Endothelial cell of umbilical vein (primary cell): ENCODE data around the gene HNRNPCL2. TPM values are rescaled to one million over a fixed set of nuclear protein-coding genes. Genes with fewer than 3 reads are reported as not detected.
"Not testable (repeated sequence)": the region's sequence is repeated elsewhere in the genome, so short reads cannot be mapped to it uniquely, and the experiment has no call there.

Source experiments
- Bru-seq: library from RNA; stranded (reverse); fragments of 400-500 nt; gene quantifications from one replicate; lab custom pipeline; 2021; lab: Mats Ljungman, UMichigan
- BruChase-seq, 2 experiments: library from RNA; stranded (reverse); fragments of 400-500 nt; gene quantifications; one replicate each; lab custom pipeline; 2021; lab: Mats Ljungman, UMichigan
- BruUV-seq: library from RNA; stranded (reverse); fragments of 400-500 nt; replicated peaks from 2 replicates; lab custom pipeline; 2021; lab: Mats Ljungman, UMichigan
- CTCF ChIA-PET: fragments of 300-600, 350-600 bp; sonication (Branson Sonifier 250); formaldehyde crosslinking; loops from one replicate; lab custom pipeline; 2021; ENCODE audit warnings: antibody characterized with exemption, inconsistent platforms; lab: Charles Lee
- POLR2A ChIA-PET: fragments of 300-600, 350-600 bp; sonication (Branson Sonifier 250); formaldehyde crosslinking; loops from one replicate; lab custom pipeline; 2021; ENCODE audit warnings: antibody characterized with exemption, inconsistent platforms; lab: Charles Lee
- DNase-seq: peaks from one replicate; pipeline ENCODE4 v3.0.0-alpha.2; 2011; ENCODE audit warnings: low read depth, low spot score
- FAIRE-seq: peaks from 2 replicates; lab custom pipeline; 2011; peaks lifted over from hg19 to GRCh38; lab: Jason Lieb, UNC
- H2AFZ ChIP-seq: 2 replicates; pipeline ENCODE4 v1.6.0; 2012; ENCODE audit warnings: low read depth, low read length, control low read depth, inconsistent platforms
- H3K27ac ChIP-seq: 2 replicates; pipeline ENCODE4 v1.5.1; 2011; ENCODE audit warnings: low read depth, mild to moderate bottlenecking, control low read depth, low read length, moderate library complexity; ENCODE audit not compliant: insufficient read depth
- H3K27me3 ChIP-seq, 2 experiments: 2 replicates each; pipeline versions ENCODE4 v1.6.0 to v1.6.1; 2011; ENCODE audit warnings: low read length in 2 of 2, mixed read lengths in 1 of 2; ENCODE audit not compliant: control insufficient read depth in 2 of 2, insufficient read depth in 2 of 2
- H3K36me3 ChIP-seq, 2 experiments: 2 replicates in 1 of 2; 3 replicates in 1 of 2; pipeline ENCODE4 v1.5.1; 2011; ENCODE audit warnings: low read length in 2 of 2, mild to moderate bottlenecking in 1 of 2, moderate library complexity in 1 of 2; ENCODE audit not compliant: control insufficient read depth in 2 of 2, insufficient read depth in 2 of 2; ENCODE audit errors: extremely low read depth in 1 of 2
- H3K4me1 ChIP-seq: 3 replicates; pipeline ENCODE4 v1.5.1; 2011; ENCODE audit warnings: mild to moderate bottlenecking, low read length; ENCODE audit not compliant: control insufficient read depth, insufficient read depth; ENCODE audit errors: extremely low read depth
- H3K4me2 ChIP-seq: 2 replicates; pipeline ENCODE4 v1.6.1; 2011; ENCODE audit warnings: low read length, control low read depth, mixed read lengths; ENCODE audit not compliant: insufficient read depth
- H3K4me3 ChIP-seq, 3 experiments: fragments of 200-600 bp in 1 of 3; sonication (generic), shearing (Covaris generic) in 1 of 3; replicated peaks in 1 of 3; 2 replicates each; pipeline ENCODE4 v1.5.1; 2011 to 2016; ENCODE audit warnings: control low read depth in 3 of 3, low read length in 3 of 3, mild to moderate bottlenecking in 2 of 3, inconsistent platforms in 1 of 3, low read depth in 1 of 3, moderate library complexity in 1 of 3; ENCODE audit not compliant: insufficient read depth in 1 of 3
- H3K79me2 ChIP-seq: 2 replicates; pipeline ENCODE4 v1.6.0; 2012; ENCODE audit warnings: low read length, inconsistent platforms; ENCODE audit not compliant: control insufficient read depth, insufficient read depth
- H3K9ac ChIP-seq: replicated peaks from 2 replicates; pipeline ENCODE3; 2011; ENCODE audit warnings: low read length, control low read depth; ENCODE audit not compliant: insufficient read depth; ENCODE audit errors: extremely low read depth
- H3K9me1 ChIP-seq: replicated peaks from 3 replicates; pipeline ENCODE4 v1.6.0; 2011; ENCODE audit warnings: mild to moderate bottlenecking, low read length; ENCODE audit not compliant: control insufficient read depth, insufficient read depth; ENCODE audit errors: extremely low read depth
- H3K9me3 ChIP-seq: replicated peaks from 2 replicates; pipeline ENCODE4 v1.5.1; 2012; ENCODE audit warnings: low read length, inconsistent platforms; ENCODE audit not compliant: control insufficient read depth, insufficient read depth
- H4K20me1 ChIP-seq: replicated peaks from 2 replicates; pipeline ENCODE3; 2011; ENCODE audit warnings: mild to moderate bottlenecking, low read length; ENCODE audit not compliant: control insufficient read depth, insufficient read depth; ENCODE audit errors: extremely low read depth
- dilution Hi-C: fragments of 300-500 bp; cut with MboI; formaldehyde crosslinking; loops from one replicate; pipeline ENCODE4 v1.15.0; 2019; ENCODE audit warnings: low sequenced_read_pairs; ENCODE audit not compliant: extremely low pct_ligation_motif_present
- intact Hi-C: fragments of 100-400 bp; cut with micrococcal nuclease; formaldehyde crosslinking; loops from one replicate; pipeline ENCODE4 v1.10.0; 2022
- long read RNA-seq: library from polyadenylated mRNA; stranded (forward); transcript quantifications from one replicate; pipeline ENCODE4 v2.0.0, GENCODE V29; 2021
- polyA minus RNA-seq, 3 experiments: library from RNA; depleted of rRNA, polyadenylated mRNA; stranded (reverse); fragments of >200 nt; gene quantifications; 1 replicate in 1 of 3; 2 replicates in 2 of 3; pipeline ENCODE4 v1.2.3, GENCODE V29; 2011
- polyA plus RNA-seq, 4 experiments: library from polyadenylated mRNA; depleted of rRNA in 3 of 4; stranded (reverse) in 3 of 4; unstranded in 1 of 4; fragments of >200 nt; gene quantifications; 2 replicates each; pipeline versions ENCODE4 v1.2.1 to v1.2.3, GENCODE V29; 2011 to 2012; ENCODE audit warnings: missing spikeins in 1 of 4
- total RNA-seq: library from RNA; stranded (reverse); gene quantifications from 2 replicates; pipeline ENCODE4 v1.2.3, GENCODE V29; 2021

Gene HNRNPCL2
- total RNA-seq (not detected in 2 replicates), polyA plus RNA-seq (not detected in 2 replicates), polyA minus RNA-seq (not detected in 2 replicates), Bru-seq, nascent RNA (not detected), BruChase-seq, experiment 1, labeled RNA remaining after a 6-hour chase (not detected), BruChase-seq, experiment 2, labeled RNA remaining after a 2-hour chase (not detected)
- not detected in 2 replicates for polyA plus RNA-seq (2011; cell fraction: cytosol; rRNA removed)
- polyA plus RNA-seq (2011; cell fraction: nucleus; rRNA removed) = not detected in 2 replicates
- polyA plus RNA-seq (2012) = not detected in 2 replicates
- not detected for polyA minus RNA-seq (2011; cell fraction: cytosol; rRNA and poly(A)+ RNA removed)
- not detected in 2 replicates for polyA minus RNA-seq (2011; cell fraction: nucleus; rRNA and poly(A)+ RNA removed)
- long read RNA-seq = 0 reads

DNA sequence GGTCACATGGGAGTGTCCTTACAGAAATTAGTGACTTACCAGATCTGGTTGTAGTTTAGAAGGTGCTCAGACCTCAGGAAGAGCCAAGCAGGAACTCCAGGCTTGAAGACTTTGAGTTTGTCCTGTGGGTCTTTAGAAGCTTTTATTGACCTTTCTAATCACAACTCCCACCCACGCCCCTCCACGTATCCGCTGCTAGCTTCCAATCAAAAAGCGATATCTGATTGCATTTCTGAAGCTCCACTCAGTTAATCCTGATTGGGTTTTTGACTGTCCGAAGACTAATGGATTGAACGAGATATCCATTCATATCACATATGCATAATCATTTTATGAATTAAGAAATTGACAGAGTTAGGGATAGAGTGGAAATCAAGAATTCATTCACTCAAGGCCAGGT lies at the start of gene HNRNPCL2:
Gene HNRNPCL2, minus strand, starts transcription at position 101 of the 400 bp plus-strand sequence. CDS start 454 bp downstream, outside the sequence.
- dilution Hi-C loops, intact Hi-C loops, H3K9ac ChIP-seq, DNase-seq, H3K27me3 ChIP-seq, FAIRE-seq, H3K4me1 ChIP-seq, H3K9me3 ChIP-seq, H3K27ac ChIP-seq, BruUV-seq, H3K36me3 ChIP-seq, H4K20me1 ChIP-seq, CTCF ChIA-PET, H3K79me2 ChIP-seq, H2AFZ ChIP-seq, H3K9me1 ChIP-seq, H3K4me3 ChIP-seq, POLR2A ChIA-PET, H3K4me2 ChIP-seq: not testable (repeated sequence)

DNA sequence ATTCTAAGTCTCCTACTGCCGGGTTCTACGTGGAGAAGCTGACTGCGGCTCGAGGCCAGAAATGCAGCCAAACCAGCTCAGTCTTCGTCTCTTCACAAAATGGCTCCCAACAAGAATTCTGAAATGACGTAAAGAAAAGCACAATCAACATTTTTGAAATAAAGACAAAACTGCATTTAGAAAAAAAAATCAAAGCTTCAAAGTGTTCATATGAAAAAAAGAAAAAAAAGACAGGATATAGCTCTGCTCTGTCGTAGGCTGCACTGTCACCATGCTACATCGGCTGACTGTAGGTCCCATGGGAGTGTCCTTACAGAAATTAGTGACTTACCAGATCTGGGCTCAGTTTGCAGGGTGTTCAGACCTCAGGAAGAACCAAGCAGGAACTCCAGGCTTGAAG lies 48.9 kb upstream of the HNRNPCL2 start, which contains the start of gene HNRNPCL4:
Gene HNRNPCL4, minus strand, starts transcription at position 101 of the 400 bp plus-strand sequence. CDS start 164 bp downstream, outside the sequence.
- H3K4me1 ChIP-seq, DNase-seq, H3K9me1 ChIP-seq, H3K4me3 ChIP-seq, H4K20me1 ChIP-seq, H3K79me2 ChIP-seq, H3K9ac ChIP-seq, intact Hi-C loops, BruUV-seq, H3K36me3 ChIP-seq, CTCF ChIA-PET, H3K9me3 ChIP-seq, H3K4me2 ChIP-seq, H3K27me3 ChIP-seq, H2AFZ ChIP-seq, H3K27ac ChIP-seq, dilution Hi-C loops, POLR2A ChIA-PET, FAIRE-seq: not testable (repeated sequence)

DNA sequence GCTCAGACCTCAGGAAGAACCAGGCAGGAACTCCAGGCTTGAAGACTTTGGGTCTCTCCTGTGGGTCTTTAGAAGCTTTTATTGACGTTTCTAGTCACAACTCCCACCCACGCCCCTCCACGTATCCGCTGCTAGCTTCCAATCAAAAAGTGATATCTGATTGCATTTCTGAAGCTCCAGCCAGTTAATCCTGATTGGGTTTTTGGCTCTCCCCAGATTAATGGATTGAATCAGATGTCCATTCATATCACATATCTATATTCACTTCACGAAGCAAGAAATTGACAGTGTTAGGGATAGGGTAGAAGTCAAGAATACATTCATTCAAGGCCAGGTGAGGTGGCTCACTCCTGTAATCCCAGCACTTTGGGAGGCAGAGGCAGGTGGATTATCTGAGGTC lies 39.3 kb upstream of the HNRNPCL2 start, which contains the start of gene PRAMEF26:
Gene PRAMEF26, minus strand, starts transcription at position 101 of the 400 bp plus-strand sequence. CDS start 2,914 bp downstream, outside the sequence.
- H2AFZ ChIP-seq, DNase-seq, intact Hi-C loops, FAIRE-seq, BruUV-seq, H3K9me1 ChIP-seq, H3K9ac ChIP-seq, dilution Hi-C loops, H3K4me2 ChIP-seq, H3K27me3 ChIP-seq, H3K36me3 ChIP-seq, H3K79me2 ChIP-seq, CTCF ChIA-PET, POLR2A ChIA-PET, H3K9me3 ChIP-seq, H3K4me3 ChIP-seq, H4K20me1 ChIP-seq, H3K4me1 ChIP-seq, H3K27ac ChIP-seq: not testable (repeated sequence)

DNA sequence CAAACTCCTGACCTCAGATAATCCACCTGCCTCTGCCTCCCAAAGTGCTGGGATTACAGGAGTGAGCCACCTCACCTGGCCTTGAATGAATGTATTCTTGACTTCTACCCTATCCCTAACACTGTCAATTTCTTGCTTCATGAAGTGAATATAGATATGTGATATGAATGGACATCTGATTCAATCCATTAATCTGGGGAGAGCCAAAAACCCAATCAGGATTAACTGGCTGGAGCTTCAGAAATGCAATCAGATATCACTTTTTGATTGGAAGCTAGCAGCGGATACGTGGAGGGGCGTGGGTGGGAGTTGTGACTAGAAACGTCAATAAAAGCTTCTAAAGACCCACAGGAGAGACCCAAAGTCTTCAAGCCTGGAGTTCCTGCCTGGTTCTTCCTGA lies 46.2 kb downstream of the HNRNPCL2 start, which contains the start of gene PRAMEF25:
Gene PRAMEF25, plus strand, starts transcription at position 301 of the 400 bp plus-strand sequence. CDS start 2,920 bp downstream, outside the sequence.
- dilution Hi-C loops, intact Hi-C loops, H3K9me1 ChIP-seq, FAIRE-seq, H2AFZ ChIP-seq, H3K36me3 ChIP-seq, H3K27me3 ChIP-seq, H3K27ac ChIP-seq, H3K4me3 ChIP-seq, DNase-seq, POLR2A ChIA-PET, BruUV-seq, H3K4me2 ChIP-seq, H3K4me1 ChIP-seq, H3K9me3 ChIP-seq, H3K79me2 ChIP-seq, CTCF ChIA-PET, H4K20me1 ChIP-seq, H3K9ac ChIP-seq: not testable (repeated sequence)
